HEK293 (cell line): ENCODE results near the gene MTG1.

Experiments
- CTCF ChIA-PET: fragments of 350-600 bp; formaldehyde crosslinking; extraction: SDS; loops from one replicate; lab custom pipeline; 2021; ENCODE audit warnings: antibody characterized with exemption; lab: Yijun Ruan, JAX
- POLR2A ChIA-PET: fragments of 300-600 bp; formaldehyde crosslinking; extraction: SDS; loops from one replicate; lab custom pipeline; 2020; ENCODE audit warnings: antibody characterized with exemption, inconsistent platforms; lab: Yijun Ruan, JAX
- H3K27ac ChIP-seq: fragments of 200-500 bp; sonication (Bioruptor generic); 2 replicates; pipeline ENCODE4 v1.5.1; 2014; ENCODE audit warnings: low read depth, low read length, control low read depth, inconsistent platforms; ENCODE audit errors: extremely low read depth
- H3K36me3 ChIP-seq, 2 experiments: fragments of 200-500 bp in 1 of 2; sonication (Bioruptor generic) in 1 of 2; 1 replicate in 1 of 2; 2 replicates in 1 of 2; pipeline ENCODE4 v1.5.1; 2014 to 2017; ENCODE audit warnings: inconsistent platforms in 2 of 2, low read length in 2 of 2; ENCODE audit not compliant: control insufficient read depth in 2 of 2, insufficient read depth in 1 of 2
- H3K4me1 ChIP-seq: fragments of 200-500 bp; sonication (Bioruptor generic); 2 replicates; pipeline ENCODE4 v1.5.1; 2014; ENCODE audit warnings: mild to moderate bottlenecking, low read length, inconsistent platforms; ENCODE audit not compliant: control insufficient read depth, insufficient read depth
- H3K4me3 ChIP-seq: 2 replicates; pipeline ENCODE4 v1.5.1; 2011; ENCODE audit warnings: low read depth, mild to moderate bottlenecking, control low read depth, low read length, moderate library complexity
- H3K9me3 ChIP-seq: fragments of 200-500 bp; sonication (Bioruptor generic); 2 replicates; pipeline ENCODE4 v1.5.1; 2014; ENCODE audit warnings: low read depth, low read length, inconsistent platforms; ENCODE audit not compliant: control insufficient read depth, insufficient read depth
- EGR2 ChIP-seq: fragments of 450-650 bp; formaldehyde crosslinking; IDR thresholded peaks from 2 replicates; pipeline ENCODE4 v1.5.1; 2016; ENCODE audit warnings: low read depth, missing biosample characterization, missing genetic modification characterization
- MZF1 ChIP-seq: fragments of 450-650 bp; formaldehyde crosslinking; IDR thresholded peaks from 2 replicates; pipeline ENCODE4 v1.5.1; 2017; ENCODE audit warnings: missing biosample characterization, missing genetic modification characterization, borderline replicate concordance
- ZBTB8A ChIP-seq: fragments of 450-650 bp; formaldehyde crosslinking; IDR thresholded peaks from 2 replicates; pipeline ENCODE4 v1.5.1; 2016; ENCODE audit warnings: missing biosample characterization, missing genetic modification characterization
- ZFHX2 ChIP-seq: fragments of 450-650 bp; formaldehyde crosslinking; conservative IDR thresholded peaks from 2 replicates; pipeline ENCODE4 v1.5.1; 2016; ENCODE audit warnings: missing biosample characterization, missing genetic modification characterization
- ZNF19 ChIP-seq: fragments of 450-650 bp; formaldehyde crosslinking; IDR thresholded peaks from 2 replicates; pipeline ENCODE4; 2016; ENCODE audit warnings: missing biosample characterization, missing genetic modification characterization, low read depth
- ZNF221 ChIP-seq: fragments of 450-650 bp; formaldehyde crosslinking; IDR thresholded peaks from 2 replicates; pipeline ENCODE4 v1.5.1; 2017; ENCODE audit warnings: missing biosample characterization, missing genetic modification characterization, borderline replicate concordance
- ZNF24 ChIP-seq: fragments of 450-650 bp; formaldehyde crosslinking; IDR thresholded peaks from 2 replicates; pipeline ENCODE4 v1.5.1; 2016; ENCODE audit warnings: missing biosample characterization, missing genetic modification characterization
- ZNF350 ChIP-seq: fragments of 450-650 bp; formaldehyde crosslinking; IDR thresholded peaks from 2 replicates; pipeline ENCODE4 v1.5.0; 2017; ENCODE audit warnings: missing biosample characterization, mild to moderate bottlenecking, missing genetic modification characterization
- ZNF514 ChIP-seq: fragments of 450-650 bp; formaldehyde crosslinking; IDR thresholded peaks from 2 replicates; pipeline ENCODE4 v1.5.1; 2016; ENCODE audit warnings: missing biosample characterization, missing genetic modification characterization
- ZNF830 ChIP-seq: fragments of 450-650 bp; IDR thresholded peaks from 2 replicates; pipeline ENCODE4 v1.5.0; 2018; ENCODE audit warnings: missing biosample characterization, missing genetic modification characterization, low read depth, mild to moderate bottlenecking, moderate library complexity
- TF ChIP-seq, protein P1 (sequence below): fragments of 450-650 bp; formaldehyde crosslinking; IDR thresholded peaks from 2 replicates; pipeline ENCODE4 v1.5.1; 2016; ENCODE audit warnings: missing biosample characterization, missing genetic modification characterization
- TF ChIP-seq, protein P2 (sequence below): fragments of 450-650 bp; formaldehyde crosslinking; IDR thresholded peaks from 2 replicates; pipeline ENCODE4 v1.5.1; 2016; ENCODE audit warnings: missing biosample characterization, missing genetic modification characterization, borderline replicate concordance
- TF ChIP-seq, protein P3 (sequence below): fragments of 450-650 bp; formaldehyde crosslinking; IDR thresholded peaks from 2 replicates; pipeline ENCODE4 v1.5.0; 2017; ENCODE audit warnings: missing biosample characterization, missing genetic modification characterization, borderline replicate concordance
- TF ChIP-seq, protein P4 (sequence below): fragments of 450-650 bp; formaldehyde crosslinking; IDR thresholded peaks from 2 replicates; pipeline ENCODE4 v1.5.1; 2016; ENCODE audit warnings: missing biosample characterization, missing genetic modification characterization

The MTG1 gene

DNA sequence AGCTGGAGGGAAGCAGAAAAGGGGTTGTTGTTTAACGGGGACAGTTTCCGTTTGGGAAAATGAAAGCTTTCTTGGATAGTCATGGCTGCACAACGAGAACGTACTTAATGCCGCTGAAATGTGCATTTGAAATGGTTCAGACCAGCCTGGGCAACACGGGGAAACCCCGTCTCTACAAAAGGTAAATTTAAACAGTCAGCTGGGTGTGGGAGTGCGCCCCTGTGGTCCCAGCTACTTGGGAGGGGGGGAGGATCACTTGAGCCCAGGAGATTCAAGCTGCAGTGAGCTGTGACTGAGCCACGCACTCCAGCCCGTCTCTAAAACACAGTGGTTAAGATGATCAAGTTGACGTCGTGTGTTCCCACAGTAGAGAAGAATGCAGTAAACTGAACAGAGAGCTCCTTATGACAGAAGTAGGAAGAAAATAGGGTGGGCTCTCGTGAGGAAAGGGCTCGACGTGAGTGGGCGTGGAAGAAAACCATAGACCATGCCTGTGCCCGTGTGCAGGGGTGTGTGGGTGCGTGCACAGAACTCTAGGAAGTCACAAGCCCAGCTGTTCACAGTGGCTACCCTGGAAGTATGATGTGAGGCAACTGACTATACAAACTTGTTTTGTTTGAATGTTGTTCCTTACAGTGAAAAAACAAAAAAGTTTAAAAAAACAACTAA, 32.0 kb upstream of the MTG1 start:
- ChIA-PET CTCF (interaction anchor here (1.1 to 4.2 kb wide), 2 partner anchors 11 to 32 kb away, joined by 3 to 27 read pairs; no protein-coding TSS in a partner anchor), POLR2A (interaction anchor here (0.9 to 2.6 kb wide), 3 partner anchors 9 to 16 kb away, joined by 3 to 16 read pairs (median 3); partner anchors contain the start of gene ECHS1)
- no peak overlapping the region for H3K27ac ChIP-seq

DNA sequence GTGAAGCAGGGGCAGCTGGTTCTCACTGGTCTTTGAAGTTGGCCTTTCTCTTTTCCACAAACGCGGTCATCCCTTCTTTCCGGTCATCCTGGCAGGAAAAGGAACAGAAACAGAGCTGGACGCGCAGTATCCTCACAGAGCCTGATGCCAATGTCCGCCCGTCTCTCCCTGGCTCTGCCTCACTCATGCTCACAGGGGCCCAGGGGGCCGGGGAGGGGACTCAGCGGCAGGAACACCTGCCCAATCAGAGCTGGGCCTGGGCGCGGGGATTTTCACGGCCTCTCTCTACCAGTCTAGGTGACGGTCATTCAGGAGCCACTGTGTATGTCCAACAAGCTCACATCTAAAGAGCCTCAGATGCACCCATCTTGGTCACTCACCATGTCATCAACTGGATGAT, 31.1 kb upstream of the MTG1 start:
- CTCF ChIA-PET, result interaction anchor here (4.2 kb wide), 1 partner anchor 33 kb away, joined by 27 read pairs; no protein-coding TSS in a partner anchor
- TF ChIP-seq ZNF221 (tag by site-specific recombination) (no peak), ZNF24 (tag by site-specific recombination) (no peak), ZNF514 (no peak), ZFHX2 (tag by site-specific recombination) (no peak), ZBTB8A (no peak), ZNF830 (no peak)
- TF ChIP-seq, protein P1, sequence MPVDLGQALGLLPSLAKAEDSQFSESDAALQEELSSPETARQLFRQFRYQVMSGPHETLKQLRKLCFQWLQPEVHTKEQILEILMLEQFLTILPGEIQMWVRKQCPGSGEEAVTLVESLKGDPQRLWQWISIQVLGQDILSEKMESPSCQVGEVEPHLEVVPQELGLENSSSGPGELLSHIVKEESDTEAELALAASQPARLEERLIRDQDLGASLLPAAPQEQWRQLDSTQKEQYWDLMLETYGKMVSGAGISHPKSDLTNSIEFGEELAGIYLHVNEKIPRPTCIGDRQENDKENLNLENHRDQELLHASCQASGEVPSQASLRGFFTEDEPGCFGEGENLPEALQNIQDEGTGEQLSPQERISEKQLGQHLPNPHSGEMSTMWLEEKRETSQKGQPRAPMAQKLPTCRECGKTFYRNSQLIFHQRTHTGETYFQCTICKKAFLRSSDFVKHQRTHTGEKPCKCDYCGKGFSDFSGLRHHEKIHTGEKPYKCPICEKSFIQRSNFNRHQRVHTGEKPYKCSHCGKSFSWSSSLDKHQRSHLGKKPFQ, result no peak
- TF ChIP-seq, protein P2, sequence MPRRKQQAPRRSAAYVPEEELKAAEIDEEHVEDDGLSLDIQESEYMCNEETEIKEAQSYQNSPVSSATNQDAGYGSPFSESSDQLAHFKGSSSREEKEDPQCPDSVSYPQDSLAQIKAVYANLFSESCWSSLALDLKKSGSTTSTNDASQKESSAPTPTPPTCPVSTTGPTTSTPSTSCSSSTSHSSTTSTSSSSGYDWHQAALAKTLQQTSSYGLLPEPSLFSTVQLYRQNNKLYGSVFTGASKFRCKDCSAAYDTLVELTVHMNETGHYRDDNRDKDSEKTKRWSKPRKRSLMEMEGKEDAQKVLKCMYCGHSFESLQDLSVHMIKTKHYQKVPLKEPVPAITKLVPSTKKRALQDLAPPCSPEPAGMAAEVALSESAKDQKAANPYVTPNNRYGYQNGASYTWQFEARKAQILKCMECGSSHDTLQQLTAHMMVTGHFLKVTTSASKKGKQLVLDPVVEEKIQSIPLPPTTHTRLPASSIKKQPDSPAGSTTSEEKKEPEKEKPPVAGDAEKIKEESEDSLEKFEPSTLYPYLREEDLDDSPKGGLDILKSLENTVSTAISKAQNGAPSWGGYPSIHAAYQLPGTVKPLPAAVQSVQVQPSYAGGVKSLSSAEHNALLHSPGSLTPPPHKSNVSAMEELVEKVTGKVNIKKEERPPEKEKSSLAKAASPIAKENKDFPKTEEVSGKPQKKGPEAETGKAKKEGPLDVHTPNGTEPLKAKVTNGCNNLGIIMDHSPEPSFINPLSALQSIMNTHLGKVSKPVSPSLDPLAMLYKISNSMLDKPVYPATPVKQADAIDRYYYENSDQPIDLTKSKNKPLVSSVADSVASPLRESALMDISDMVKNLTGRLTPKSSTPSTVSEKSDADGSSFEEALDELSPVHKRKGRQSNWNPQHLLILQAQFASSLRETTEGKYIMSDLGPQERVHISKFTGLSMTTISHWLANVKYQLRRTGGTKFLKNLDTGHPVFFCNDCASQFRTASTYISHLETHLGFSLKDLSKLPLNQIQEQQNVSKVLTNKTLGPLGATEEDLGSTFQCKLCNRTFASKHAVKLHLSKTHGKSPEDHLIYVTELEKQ, result no peak

More for the DNA sequence above, 32.0 kb upstream of the MTG1 start:
- H3K36me3 ChIP-seq, result peaks cover 0 to 47% of the 10 kb centered on the region in 2 experiments; a peak in 2 of 3 replicates
- H3K4me1 ChIP-seq, result peaks cover 4% of the 10 kb centered on the region; the same call in 1 of the 2 replicates
- no peak overlapping the region for H3K4me3 ChIP-seq
- no peaks in the 10 kb centered on the region for H3K9me3 ChIP-seq
- TF ChIP-seq MZF1 (no peak), ZNF350 (tag by site-specific recombination) (no peak), ZNF19 (tag by site-specific recombination) (no peak), ZFHX2 (tag by site-specific recombination) (0 out of 2 replicates have a peak, but pooled peaks have one; percentile 18), EGR2 (tag by site-specific recombination) (peak; percentile 63)
- TF ChIP-seq, protein P3, sequence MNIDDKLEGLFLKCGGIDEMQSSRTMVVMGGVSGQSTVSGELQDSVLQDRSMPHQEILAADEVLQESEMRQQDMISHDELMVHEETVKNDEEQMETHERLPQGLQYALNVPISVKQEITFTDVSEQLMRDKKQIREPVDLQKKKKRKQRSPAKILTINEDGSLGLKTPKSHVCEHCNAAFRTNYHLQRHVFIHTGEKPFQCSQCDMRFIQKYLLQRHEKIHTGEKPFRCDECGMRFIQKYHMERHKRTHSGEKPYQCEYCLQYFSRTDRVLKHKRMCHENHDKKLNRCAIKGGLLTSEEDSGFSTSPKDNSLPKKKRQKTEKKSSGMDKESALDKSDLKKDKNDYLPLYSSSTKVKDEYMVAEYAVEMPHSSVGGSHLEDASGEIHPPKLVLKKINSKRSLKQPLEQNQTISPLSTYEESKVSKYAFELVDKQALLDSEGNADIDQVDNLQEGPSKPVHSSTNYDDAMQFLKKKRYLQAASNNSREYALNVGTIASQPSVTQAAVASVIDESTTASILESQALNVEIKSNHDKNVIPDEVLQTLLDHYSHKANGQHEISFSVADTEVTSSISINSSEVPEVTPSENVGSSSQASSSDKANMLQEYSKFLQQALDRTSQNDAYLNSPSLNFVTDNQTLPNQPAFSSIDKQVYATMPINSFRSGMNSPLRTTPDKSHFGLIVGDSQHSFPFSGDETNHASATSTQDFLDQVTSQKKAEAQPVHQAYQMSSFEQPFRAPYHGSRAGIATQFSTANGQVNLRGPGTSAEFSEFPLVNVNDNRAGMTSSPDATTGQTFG, result no peak
- TF ChIP-seq, protein P4, sequence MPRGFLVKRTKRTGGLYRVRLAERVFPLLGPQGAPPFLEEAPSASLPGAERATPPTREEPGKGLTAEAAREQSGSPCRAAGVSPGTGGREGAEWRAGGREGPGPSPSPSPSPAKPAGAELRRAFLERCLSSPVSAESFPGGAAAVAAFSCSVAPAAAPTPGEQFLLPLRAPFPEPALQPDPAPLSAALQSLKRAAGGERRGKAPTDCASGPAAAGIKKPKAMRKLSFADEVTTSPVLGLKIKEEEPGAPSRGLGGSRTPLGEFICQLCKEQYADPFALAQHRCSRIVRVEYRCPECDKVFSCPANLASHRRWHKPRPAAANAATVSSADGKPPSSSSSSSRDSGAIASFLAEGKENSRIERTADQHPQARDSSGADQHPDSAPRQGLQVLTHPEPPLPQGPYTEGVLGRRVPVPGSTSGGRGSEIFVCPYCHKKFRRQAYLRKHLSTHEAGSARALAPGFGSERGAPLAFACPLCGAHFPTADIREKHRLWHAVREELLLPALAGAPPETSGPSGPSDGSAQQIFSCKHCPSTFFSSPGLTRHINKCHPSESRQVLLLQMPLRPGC (tag by site-specific recombination), result no peak

More for the DNA sequence above, 31.1 kb upstream of the MTG1 start:
- no peak overlapping the region for H3K27ac ChIP-seq
- POLR2A ChIA-PET, result interaction anchor here (0.6 to 2.6 kb wide), 2 partner anchors 10 to 20 kb away, joined by 4 to 16 read pairs; partner anchors contain the start of gene ECHS1
- H3K36me3 ChIP-seq, result peaks cover 0 to 49% of the 10 kb centered on the region in 2 experiments; a peak in 2 of 3 replicates
- H3K9me3 ChIP-seq, result no peaks in the 10 kb centered on the region
- no peak overlapping the region for H3K4me3 ChIP-seq
- H3K4me1 ChIP-seq, result peaks cover 4% of the 10 kb centered on the region; the same call in 1 of the 2 replicates
